ENCODE measurements around the gene SLC5A10. TPM values are rescaled to one million over a fixed set of nuclear protein-coding genes. Genes with fewer than 3 reads are reported as not detected.
"Not testable (repeated sequence)": the region's sequence is repeated elsewhere in the genome, so short reads cannot be mapped to it uniquely, and the experiment has no call there.

The SLC5A10 gene
- total and polyA plus RNA-seq, 7 experiments from 2014 or later = 0.15 to 0.37 (median 0.17) TPM; not detected in 4

DNA sequence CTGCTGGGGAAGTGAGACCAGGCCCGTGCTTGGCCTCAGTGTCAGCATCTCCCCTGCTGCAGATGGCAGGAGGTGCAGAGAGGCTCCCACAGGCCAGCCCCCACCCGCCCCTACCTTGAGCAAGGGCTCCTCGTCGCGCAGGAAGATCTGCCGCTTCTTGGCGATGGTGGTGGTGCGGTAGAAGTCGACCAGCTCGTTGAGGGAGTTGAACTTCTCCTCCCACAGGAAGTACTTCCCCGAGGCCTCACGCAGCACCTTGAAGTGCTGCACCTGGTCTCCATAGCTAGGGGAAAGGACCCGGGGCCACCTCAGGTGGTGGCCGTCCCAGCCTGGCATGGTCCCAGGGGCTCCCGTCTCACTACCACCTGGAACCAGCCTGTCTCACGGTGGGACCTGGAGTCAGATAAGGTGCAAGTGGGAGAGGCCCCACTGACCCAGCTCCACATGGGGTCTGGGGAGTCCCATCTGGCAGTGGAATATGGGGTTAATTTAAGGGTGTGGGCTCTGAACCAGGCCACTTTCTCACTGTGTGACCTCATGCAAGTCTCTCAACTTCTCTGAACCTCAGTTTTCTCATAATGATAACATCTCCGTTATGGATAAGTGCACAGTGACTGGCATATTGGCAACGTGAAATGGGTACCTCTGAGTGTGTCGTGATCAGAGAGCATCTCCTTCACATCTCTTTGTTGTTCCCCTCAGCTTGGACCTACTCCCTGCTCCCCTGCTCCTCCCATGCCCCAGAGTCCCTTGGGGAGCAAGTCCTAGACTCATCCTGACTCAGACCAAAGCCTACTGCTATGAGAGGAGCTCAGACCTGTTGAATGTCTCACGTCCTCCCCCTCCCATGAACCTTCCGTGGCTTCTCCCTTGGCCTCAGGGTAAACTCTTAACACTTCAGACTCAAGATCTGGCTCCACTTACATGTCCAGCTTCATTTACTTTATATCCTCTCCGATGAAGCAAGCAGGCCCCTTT lies 72.4 kb downstream of the SLC5A10 start:
- ChIA-PET POLR2A (interaction anchor here (0.6 to 1.4 kb wide), 5 partner anchors 10 to 282 kb away, joined by 5 to 8 read pairs (median 7); partner anchors contain the start of gene FAM83G), CTCF (interaction anchor here (0.6 to 1.1 kb wide), 3 partner anchors 13 to 348 kb away, joined by 3 read pairs; no protein-coding TSS in a partner anchor)
- ATAC-seq = peak; percentile 30
- no peaks in the 10 kb centered on the region for H3K27me3 Mint-ChIP-seq
- peaks cover 12 to 32% (median 22%) of the 10 kb centered on the region in 7 donors for H3K4me1 Mint-ChIP-seq
- Histone ChIP-seq H3K27ac (ENCODE audit: low read depth, low read length) (peak overlapping the region; percentile 67), H3K9me3 (ENCODE audit: control insufficient read depth in 2 of 3, low read length in 3 of 3) (no peaks in the 10 kb centered on the region), H3K4me3 (ENCODE audit: low read length) (no peak overlapping the region), H3K36me3 (ENCODE audit: control insufficient read depth in 2 of 3, insufficient read depth in 3 of 3, low read length in 3 of 3) (peaks cover 0 to 38% (median 3%) of the 10 kb centered on the region in 3 experiments), H3K4me1 (ENCODE audit: control insufficient read depth in 2 of 2, insufficient read depth in 2 of 2, low read length in 2 of 2) (peaks cover 0 to 14% of the 10 kb centered on the region in 2 donors), H3K27me3 (ENCODE audit: control insufficient read depth in 2 of 2, insufficient read depth in 2 of 2, low read length in 2 of 2) (no peaks in the 10 kb centered on the region)
- intact Hi-C loops (cut with micrococcal nuclease) = no loop called here
- H3K27ac Mint-ChIP-seq = peak overlapping the region; percentile 20 to 95 (median 91)
- peak overlapping the region; percentile 16 to 78 (median 64) for H3K4me3 Mint-ChIP-seq
- peak in 7 of 9 donors; percentile 12 to 53 (median 41) for DNase-seq
- peaks cover 0 to 13% (median 9%) of the 10 kb centered on the region in 5 donors for H3K36me3 Mint-ChIP-seq
- no peaks in the 10 kb centered on the region for H3K9me3 Mint-ChIP-seq

- H3K4me3 Mint-ChIP-seq; POLR2A ChIA-PET; H3K36me3 ChIP-seq (ENCODE audit: control insufficient read depth in 2 of 3, insufficient read depth in 3 of 3, low read length in 3 of 3); ATAC-seq; H3K27ac ChIP-seq (ENCODE audit: low read depth, low read length); H3K27me3 ChIP-seq (ENCODE audit: control insufficient read depth in 2 of 2, insufficient read depth in 2 of 2, low read length in 2 of 2); H3K36me3 Mint-ChIP-seq; H3K9me3 ChIP-seq (ENCODE audit: control insufficient read depth in 2 of 3, low read length in 3 of 3); DNase-seq; H3K9me3 Mint-ChIP-seq; H3K27ac Mint-ChIP-seq; H3K4me3 ChIP-seq (ENCODE audit: low read length); H3K27me3 Mint-ChIP-seq; intact Hi-C loops (cut with micrococcal nuclease); CTCF ChIA-PET: not testable (repeated sequence)
- peaks cover 12 to 15% (median 15%) of the 10 kb centered on the region in 7 donors for H3K4me1 Mint-ChIP-seq
- peaks cover 0 to 13% of the 10 kb centered on the region in 2 donors for H3K4me1 ChIP-seq (ENCODE audit: control insufficient read depth in 2 of 2, insufficient read depth in 2 of 2, low read length in 2 of 2)
These were observed 76.7 kb downstream of the SLC5A10 start for GRCh38 chr17:19028671-19029070.

DNA sequence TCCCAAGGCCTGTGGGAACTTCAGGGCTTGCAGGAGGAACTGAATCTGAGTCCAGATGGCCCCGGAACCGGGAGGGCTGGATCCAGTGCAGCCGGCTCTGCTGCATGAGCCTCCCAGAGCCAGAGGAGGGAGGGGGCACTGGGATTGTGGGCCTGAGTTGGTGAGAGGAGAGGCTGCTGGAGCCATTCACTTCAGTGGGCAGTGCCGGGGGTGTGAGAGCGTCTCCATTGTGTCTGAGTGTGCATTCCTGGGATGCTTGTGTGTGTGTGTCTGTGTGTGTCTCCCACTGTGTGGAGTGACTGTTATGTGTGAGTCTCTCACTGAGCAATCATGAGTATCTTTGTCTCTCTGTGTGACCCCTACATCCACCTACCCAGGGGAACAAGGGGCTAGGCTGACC lies 77.8 kb downstream of the SLC5A10 start:
- POLR2A ChIA-PET, ATAC-seq: not testable (repeated sequence)

GRCh38 chr17:19030771-19031449 lies 78.9 kb downstream of the SLC5A10 start:
- H3K4me3 ChIP-seq (ENCODE audit: low read length); CTCF ChIA-PET; ATAC-seq; H3K27ac ChIP-seq (ENCODE audit: low read depth, low read length); POLR2A ChIA-PET; H3K9me3 ChIP-seq (ENCODE audit: control insufficient read depth in 2 of 3, low read length in 3 of 3); H3K27ac Mint-ChIP-seq; H3K36me3 Mint-ChIP-seq; H3K9me3 Mint-ChIP-seq; DNase-seq; H3K27me3 ChIP-seq (ENCODE audit: control insufficient read depth in 2 of 2, insufficient read depth in 2 of 2, low read length in 2 of 2); H3K27me3 Mint-ChIP-seq; H3K4me1 Mint-ChIP-seq; H3K4me1 ChIP-seq (ENCODE audit: control insufficient read depth in 2 of 2, insufficient read depth in 2 of 2, low read length in 2 of 2); H3K4me3 Mint-ChIP-seq; H3K36me3 ChIP-seq (ENCODE audit: control insufficient read depth in 2 of 3, insufficient read depth in 3 of 3, low read length in 3 of 3); intact Hi-C loops (cut with micrococcal nuclease): not testable (repeated sequence)

More for the DNA sequence above, 77.8 kb downstream of the SLC5A10 start:
- DNase-seq; H3K4me3 Mint-ChIP-seq; H3K27me3 ChIP-seq (ENCODE audit: control insufficient read depth in 2 of 2, insufficient read depth in 2 of 2, low read length in 2 of 2); H3K9me3 ChIP-seq (ENCODE audit: control insufficient read depth in 2 of 3, low read length in 3 of 3); H3K4me1 Mint-ChIP-seq; H3K27me3 Mint-ChIP-seq; H3K36me3 Mint-ChIP-seq; H3K27ac Mint-ChIP-seq; H3K4me3 ChIP-seq (ENCODE audit: low read length); H3K36me3 ChIP-seq (ENCODE audit: control insufficient read depth in 2 of 3, insufficient read depth in 3 of 3, low read length in 3 of 3); H3K9me3 Mint-ChIP-seq; intact Hi-C loops (cut with micrococcal nuclease); CTCF ChIA-PET; H3K4me1 ChIP-seq (ENCODE audit: control insufficient read depth in 2 of 2, insufficient read depth in 2 of 2, low read length in 2 of 2); H3K27ac ChIP-seq (ENCODE audit: low read depth, low read length): not testable (repeated sequence)

- H3K27ac Mint-ChIP-seq; intact Hi-C loops (cut with micrococcal nuclease); POLR2A ChIA-PET; H3K36me3 ChIP-seq (ENCODE audit: control insufficient read depth in 2 of 3, insufficient read depth in 3 of 3, low read length in 3 of 3); H3K9me3 ChIP-seq (ENCODE audit: control insufficient read depth in 2 of 3, low read length in 3 of 3); H3K4me3 ChIP-seq (ENCODE audit: low read length); H3K4me3 Mint-ChIP-seq; H3K4me1 Mint-ChIP-seq; H3K27me3 Mint-ChIP-seq; H3K36me3 Mint-ChIP-seq; H3K9me3 Mint-ChIP-seq; H3K27me3 ChIP-seq (ENCODE audit: control insufficient read depth in 2 of 2, insufficient read depth in 2 of 2, low read length in 2 of 2); H3K27ac ChIP-seq (ENCODE audit: low read depth, low read length); H3K4me1 ChIP-seq (ENCODE audit: control insufficient read depth in 2 of 2, insufficient read depth in 2 of 2, low read length in 2 of 2); CTCF ChIA-PET: not testable (repeated sequence)
- DNase-seq = peak in 3 of 9 donors; percentile 5 to 56 (median 29)
- ATAC-seq = peak; percentile 67
These were observed 79.8 kb downstream of the SLC5A10 start for GRCh38 chr17:19031729-19032128.

GRCh38 chr17:19032377-19032988 lies 80.5 kb downstream of the SLC5A10 start:
- intact Hi-C loops (cut with micrococcal nuclease); H3K9me3 Mint-ChIP-seq; H3K36me3 ChIP-seq (ENCODE audit: control insufficient read depth in 2 of 3, insufficient read depth in 3 of 3, low read length in 3 of 3); POLR2A ChIA-PET; H3K4me1 ChIP-seq (ENCODE audit: control insufficient read depth in 2 of 2, insufficient read depth in 2 of 2, low read length in 2 of 2); H3K27me3 ChIP-seq (ENCODE audit: control insufficient read depth in 2 of 2, insufficient read depth in 2 of 2, low read length in 2 of 2); DNase-seq; H3K4me1 Mint-ChIP-seq; H3K9me3 ChIP-seq (ENCODE audit: control insufficient read depth in 2 of 3, low read length in 3 of 3); CTCF ChIA-PET; H3K4me3 Mint-ChIP-seq; H3K27ac Mint-ChIP-seq; H3K27ac ChIP-seq (ENCODE audit: low read depth, low read length); H3K4me3 ChIP-seq (ENCODE audit: low read length); H3K36me3 Mint-ChIP-seq; H3K27me3 Mint-ChIP-seq: not testable (repeated sequence)
- ATAC-seq = peak; percentile 99
